Fibroblast of pulmonary artery (primary cell): ENCODE data around the gene B4GALT1.
"Not testable (repeated sequence)": the region's sequence is repeated elsewhere in the genome, so short reads cannot be mapped to it uniquely, and the experiment has no call there.

ENCODE experiments used
- DNase-seq: peaks from one replicate; pipeline ENCODE4 v3.0.0-alpha.2; 2010; ENCODE audit warnings: low read depth
- H3K4me3 ChIP-seq: replicated peaks from 2 replicates; pipeline ENCODE4 v1.5.1; 2011; ENCODE audit warnings: low read depth, mild to moderate bottlenecking, control low read depth, low read length, moderate library complexity
- CTCF ChIP-seq: IDR thresholded peaks from 2 replicates; pipeline ENCODE4 v1.5.1; 2011; ENCODE audit warnings: mild to moderate bottlenecking, control low read depth, low read length, inconsistent platforms; ENCODE audit errors: missing control alignments

Gene B4GALT1

GRCh38 chr9:33101104-33101951 is 65.8 kb downstream of the B4GALT1 start:
- TF ChIP-seq CTCF: no peak
- H3K4me3 ChIP-seq: no peak overlapping the region
- DNase-seq: peak; percentile 50

GRCh38 chr9:33099754-33100153 is 67.4 kb downstream of the B4GALT1 start:
- TF ChIP-seq CTCF: no peak
- no peak overlapping the region for H3K4me3 ChIP-seq
- no peak for DNase-seq

- no peak overlapping the region for H3K4me3 ChIP-seq
- TF ChIP-seq CTCF: no peak
- no peak for DNase-seq
Observed at GRCh38 chr9:33097192-33097591, 69.9 kb downstream of the B4GALT1 start.

DNA sequence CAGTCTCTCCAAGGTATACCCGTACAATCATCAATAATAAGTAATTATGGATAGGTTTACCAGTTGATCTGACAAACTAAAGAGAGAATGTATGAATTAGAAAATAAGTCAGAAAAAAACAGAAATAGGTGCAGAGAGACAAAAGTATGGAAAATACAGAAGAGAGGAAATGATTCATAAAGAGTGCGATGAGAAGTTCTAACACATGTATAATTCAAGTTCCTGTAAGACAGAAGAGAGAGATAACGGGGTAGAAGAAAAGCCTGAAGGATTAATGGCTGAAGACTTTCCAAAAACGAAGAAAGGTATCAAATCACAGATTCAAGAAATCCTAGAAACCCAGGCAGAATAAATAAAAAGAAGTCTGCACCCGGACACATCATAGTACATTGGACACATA is 74.5 kb downstream of the B4GALT1 start:
- DNase-seq: no peak
- H3K4me3 ChIP-seq: no peak overlapping the region
- TF ChIP-seq CTCF: no peak

- H3K4me3 ChIP-seq, DNase-seq: not testable (repeated sequence)
Observed at GRCh38 chr9:33085672-33086071, 81.5 kb downstream of the B4GALT1 start.

DNA sequence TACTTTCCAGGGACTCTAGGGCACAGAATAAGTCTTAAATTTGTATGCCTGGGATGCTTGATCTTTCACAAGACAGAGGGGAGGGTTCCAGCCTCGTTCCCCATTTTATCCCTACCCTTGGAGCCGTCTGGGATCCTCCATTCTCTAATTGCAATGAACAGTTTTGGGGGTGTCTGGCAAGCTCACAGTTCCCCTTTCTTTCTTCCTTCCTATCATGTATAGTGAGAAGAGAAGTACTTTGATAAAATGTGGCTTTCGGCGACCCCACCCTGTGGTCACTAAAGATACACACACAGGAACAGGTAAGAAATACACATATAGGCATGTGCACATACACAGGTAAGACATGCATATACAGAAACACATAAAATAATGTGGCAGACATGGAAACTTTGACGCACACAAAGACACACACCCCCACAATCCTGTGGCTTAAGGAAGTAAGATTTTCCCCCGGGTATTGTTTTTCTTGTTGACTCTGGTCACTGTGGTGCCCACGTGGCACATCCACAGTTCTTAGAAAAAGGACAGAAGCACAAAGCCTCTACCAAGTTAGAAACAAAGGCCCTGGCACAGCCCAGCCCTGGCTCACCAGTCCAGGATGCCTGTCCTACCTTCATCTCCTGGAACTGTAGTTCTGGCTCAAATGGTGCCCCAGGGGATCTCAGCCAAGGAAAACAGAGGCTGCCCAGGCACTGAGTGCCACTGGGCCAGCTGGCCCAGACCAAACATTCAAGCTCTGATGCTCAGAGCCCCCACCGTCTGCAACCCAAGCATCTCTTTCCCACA is 84.4 kb downstream of the B4GALT1 start:
- H3K4me3 ChIP-seq: no peak overlapping the region
- no peak for TF ChIP-seq CTCF
- DNase-seq: no peak

GRCh38 chr9:33082128-33082527 is 85.0 kb downstream of the B4GALT1 start:
- DNase-seq: no peak
- H3K4me3 ChIP-seq: no peak overlapping the region
- TF ChIP-seq CTCF: no peak
